GM19023 (cell line): Measurements from ENCODE around the gene RAB23.

Experiments used
- ATAC-seq: cut with Tn5 transposase; IDR thresholded peaks from one replicate; pipeline ENCODE4 v1.9.1; 2021; ENCODE audit warnings: mild to moderate bottlenecking, moderate library complexity; ENCODE audit not compliant: unreplicated experiment

The RAB23 gene

GRCh38 chr6:57183336-57183735 lies 38.8 kb downstream of the RAB23 start:
- no peak for ATAC-seq

- ATAC-seq = no peak
Measured at GRCh38 chr6:57182017-57182432, 40.1 kb downstream of the RAB23 start.

GRCh38 chr6:57180596-57180995 lies 41.5 kb downstream of the RAB23 start:
- no peak for ATAC-seq

GRCh38 chr6:57177545-57178265 lies 44.4 kb downstream of the RAB23 start:
- ATAC-seq = no peak

GRCh38 chr6:57174511-57174907 lies 47.6 kb downstream of the RAB23 start:
- no peak for ATAC-seq

GRCh38 chr6:57173886-57174510 lies 48.1 kb downstream of the RAB23 start:
- no peak for ATAC-seq

- no peak for ATAC-seq
Measured at GRCh38 chr6:57173056-57173885, 48.8 kb downstream of the RAB23 start.

- peak; percentile 91 for ATAC-seq
Measured at GRCh38 chr6:57172136-57173055, 49.7 kb downstream of the RAB23 start, which contains the start of gene BAG2. TSS of gene BAG2 (plus strand) at chr6:57172326. CDS start at chr6:57172698, 372 bp downstream.

GRCh38 chr6:57165080-57165479 lies 57.0 kb downstream of the RAB23 start:
- ATAC-seq = no peak

GRCh38 chr6:57163956-57164355 lies 58.2 kb downstream of the RAB23 start:
- no peak for ATAC-seq

GRCh38 chr6:57162516-57162915 lies 59.6 kb downstream of the RAB23 start:
- ATAC-seq = no peak

- no peak for ATAC-seq
Measured at GRCh38 chr6:57162028-57162427, 60.1 kb downstream of the RAB23 start.

- ATAC-seq = no peak
Measured at GRCh38 chr6:57159127-57159526, 63.0 kb downstream of the RAB23 start.

- no peak for ATAC-seq
Measured at GRCh38 chr6:57158658-57159057, 63.4 kb downstream of the RAB23 start.

GRCh38 chr6:57147955-57148858 lies 73.9 kb downstream of the RAB23 start:
- no peak for ATAC-seq

GRCh38 chr6:57147401-57147800 lies 74.7 kb downstream of the RAB23 start:
- ATAC-seq = no peak

GRCh38 chr6:57143690-57144089 lies 78.4 kb downstream of the RAB23 start:
- ATAC-seq = no peak

- no peak for ATAC-seq
Measured at GRCh38 chr6:57142178-57142525, 80.0 kb downstream of the RAB23 start.

- no peak for ATAC-seq
Measured at GRCh38 chr6:57141451-57142177, 80.5 kb downstream of the RAB23 start.
